Measurements from ENCODE around the gene KLK3. TPM values are rescaled to one million over a fixed set of nuclear protein-coding genes. Genes with fewer than 3 reads are reported as not detected.

The KLK3 gene
- total RNA-seq, 2 experiments from 2014 or later = not detected

DNA sequence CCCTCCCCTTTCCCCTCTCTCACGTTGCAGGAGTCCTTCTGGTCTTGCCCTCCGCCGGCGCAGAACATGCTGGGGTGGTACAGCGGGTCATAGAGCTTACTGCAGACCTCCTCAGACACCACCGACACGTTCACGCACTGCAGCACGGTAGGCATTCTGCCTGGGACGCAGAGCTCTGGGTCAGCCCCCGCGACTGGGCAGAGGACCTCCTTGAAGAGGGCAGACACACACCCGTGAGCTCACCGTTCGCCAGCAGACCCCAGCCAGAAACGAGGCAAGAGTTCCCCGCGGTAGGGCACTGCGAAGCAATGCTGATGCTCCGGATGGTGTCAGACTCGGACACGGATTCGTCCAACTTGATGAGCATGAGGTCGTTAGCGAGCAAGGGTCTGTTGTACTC is 53.6 kb downstream of the KLK3 start:
- TF ChIP-seq, protein P1, sequence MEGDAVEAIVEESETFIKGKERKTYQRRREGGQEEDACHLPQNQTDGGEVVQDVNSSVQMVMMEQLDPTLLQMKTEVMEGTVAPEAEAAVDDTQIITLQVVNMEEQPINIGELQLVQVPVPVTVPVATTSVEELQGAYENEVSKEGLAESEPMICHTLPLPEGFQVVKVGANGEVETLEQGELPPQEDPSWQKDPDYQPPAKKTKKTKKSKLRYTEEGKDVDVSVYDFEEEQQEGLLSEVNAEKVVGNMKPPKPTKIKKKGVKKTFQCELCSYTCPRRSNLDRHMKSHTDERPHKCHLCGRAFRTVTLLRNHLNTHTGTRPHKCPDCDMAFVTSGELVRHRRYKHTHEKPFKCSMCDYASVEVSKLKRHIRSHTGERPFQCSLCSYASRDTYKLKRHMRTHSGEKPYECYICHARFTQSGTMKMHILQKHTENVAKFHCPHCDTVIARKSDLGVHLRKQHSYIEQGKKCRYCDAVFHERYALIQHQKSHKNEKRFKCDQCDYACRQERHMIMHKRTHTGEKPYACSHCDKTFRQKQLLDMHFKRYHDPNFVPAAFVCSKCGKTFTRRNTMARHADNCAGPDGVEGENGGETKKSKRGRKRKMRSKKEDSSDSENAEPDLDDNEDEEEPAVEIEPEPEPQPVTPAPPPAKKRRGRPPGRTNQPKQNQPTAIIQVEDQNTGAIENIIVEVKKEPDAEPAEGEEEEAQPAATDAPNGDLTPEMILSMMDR (IDR thresholded peaks at IDR 0.05) = no peak
- no peak for DNase-seq
- peaks cover 8% of the 10 kb centered on the region for H3K4me1 ChIP-seq (ENCODE audit: insufficient read depth, low read length)
- peaks cover 0 to 26% of the 10 kb centered on the region in 2 experiments for H3K9me3 ChIP-seq (ENCODE audit: control insufficient read depth in 1 of 2, insufficient read depth in 1 of 2, low read length in 2 of 2)
- no peak overlapping the region for H3K4me3 ChIP-seq (ENCODE audit: low read length)
- ChIA-PET CTCF (no interaction called here), POLR2A (no interaction called here)
- Mint-ChIP-seq H3K27me3 (peaks cover 22% of the 10 kb centered on the region), H3K9me3 (no peaks in the 10 kb centered on the region), H3K27ac (no peak overlapping the region), H3K4me3 (no peak overlapping the region), H3K4me1 (ENCODE audit: low read depth) (peaks cover 8% of the 10 kb centered on the region), H3K36me3 (ENCODE audit: low read depth) (no peaks in the 10 kb centered on the region)
- no peak for ATAC-seq (ENCODE audit: poor library complexity)
- peaks cover 32 to 71% of the 10 kb centered on the region in 2 experiments for H3K27me3 ChIP-seq (ENCODE audit: control insufficient read depth in 1 of 2, insufficient read depth in 2 of 2, low read length in 2 of 2)
- intact Hi-C loops (cut with DNase I, micrococcal nuclease) = no loop called here
- H3K27ac ChIP-seq (ENCODE audit: low read depth in 1 of 2, low read length in 2 of 2) = no peak overlapping the region
- H3K36me3 ChIP-seq (ENCODE audit: insufficient read depth, low read length) = no peaks in the 10 kb centered on the region

DNA sequence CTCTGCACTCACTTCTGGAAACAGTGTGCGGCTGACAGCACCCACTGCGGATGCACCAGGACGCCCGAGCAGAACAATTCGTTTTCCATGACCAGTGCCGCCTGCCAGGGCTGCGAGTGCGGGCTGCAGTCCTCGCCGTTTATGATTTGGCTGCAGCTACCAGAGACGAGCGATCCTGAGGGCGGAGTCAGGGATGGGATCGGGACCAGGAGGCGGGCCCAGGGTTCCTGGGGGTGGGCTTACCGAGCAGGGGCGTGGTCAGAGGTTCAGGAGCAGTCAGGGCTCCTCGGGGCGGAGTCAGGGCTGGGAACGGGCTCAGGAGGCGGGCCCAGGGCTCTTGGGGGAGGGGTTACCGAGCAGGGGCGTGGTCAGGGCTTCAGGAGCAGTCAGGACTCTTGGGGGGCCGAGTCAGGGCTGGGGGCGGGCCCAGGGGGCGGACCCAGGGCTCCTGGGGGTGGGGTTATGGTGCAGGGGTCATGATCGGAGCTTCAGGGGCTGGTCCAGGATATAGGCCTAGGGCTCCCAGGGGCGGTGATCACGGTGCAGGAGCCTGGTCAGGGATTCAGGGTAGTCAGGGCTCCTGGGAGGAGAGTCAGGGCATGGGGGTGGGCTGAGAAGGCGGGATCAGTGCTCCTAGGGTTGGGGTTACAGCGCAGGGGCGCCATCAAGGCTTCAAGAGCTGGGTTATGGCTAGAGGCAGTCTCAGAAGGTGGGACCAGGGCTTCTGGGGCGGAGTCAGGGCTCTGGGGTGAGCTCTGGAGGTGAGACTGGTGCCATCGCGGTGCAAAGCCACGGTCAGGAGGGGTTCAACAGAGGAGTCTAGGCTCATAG is 54.7 kb downstream of the KLK3 start:
- ATAC-seq (ENCODE audit: poor library complexity) (peak; percentile 34), DNase-seq (peak in 5 of 14 experiments; percentile 8 to 44 (median 17))
- peaks cover 16% of the 10 kb centered on the region for H3K27me3 Mint-ChIP-seq
- H3K4me1 Mint-ChIP-seq (ENCODE audit: low read depth) = peaks cover 8% of the 10 kb centered on the region
- no peaks in the 10 kb centered on the region for H3K9me3 Mint-ChIP-seq
- H3K4me3 Mint-ChIP-seq = no peak overlapping the region
- Histone ChIP-seq H3K36me3 (ENCODE audit: insufficient read depth, low read length) (no peaks in the 10 kb centered on the region), H3K4me1 (ENCODE audit: insufficient read depth, low read length) (peaks cover 8% of the 10 kb centered on the region), H3K9me3 (ENCODE audit: control insufficient read depth in 1 of 2, insufficient read depth in 1 of 2, low read length in 2 of 2) (peaks cover 0 to 26% of the 10 kb centered on the region in 2 experiments), H3K27me3 (ENCODE audit: control insufficient read depth in 1 of 2, insufficient read depth in 2 of 2, low read length in 2 of 2) (peaks cover 32 to 71% of the 10 kb centered on the region in 2 experiments), H3K27ac (ENCODE audit: low read depth in 1 of 2, low read length in 2 of 2) (no peak overlapping the region), H3K4me3 (ENCODE audit: low read length) (no peak overlapping the region)
- intact Hi-C loops (cut with DNase I, micrococcal nuclease) = no loop called here
- TF ChIP-seq, protein P1 (IDR thresholded peaks at IDR 0.05) = no peak
- ChIA-PET POLR2A (no interaction called here), CTCF (no interaction called here)
- H3K36me3 Mint-ChIP-seq (ENCODE audit: low read depth) = no peaks in the 10 kb centered on the region
- H3K27ac Mint-ChIP-seq = no peak overlapping the region

Other genes with a start within 250 kb of the KLK3 start
- not detected for gene SYT3, start 215.0 kb upstream of the KLK3 start, total RNA-seq
- gene C19orf81, start 205.5 kb upstream of the KLK3 start, total RNA-seq = not detected
- gene SHANK1, start 135.1 kb upstream of the KLK3 start, total RNA-seq = not detected
- 1 to 10 TPM; 3.1 to 3.3 TPM for gene CLEC11A, start 131.6 kb upstream of the KLK3 start, total RNA-seq
- gene GPR32, start 84.5 kb upstream of the KLK3 start, total RNA-seq = not detected
- gene ACP4, start 64.5 kb upstream of the KLK3 start, total RNA-seq = not detected
- gene KLK1, start 31.1 kb upstream of the KLK3 start, total RNA-seq = not detected
- not detected for gene KLK15, start 21.3 kb upstream of the KLK3 start, total RNA-seq
- gene KLK2, start 18.5 kb downstream of the KLK3 start, total RNA-seq = not detected
- not detected for gene KLK4, start 56.5 kb downstream of the KLK3 start, total RNA-seq
- gene KLK5, start 98.1 kb downstream of the KLK3 start, total RNA-seq = not detected
- not detected for gene KLK6, start 114.7 kb downstream of the KLK3 start, total RNA-seq
- not detected for gene KLK7, start 129.0 kb downstream of the KLK3 start, total RNA-seq
- not detected for gene KLK8, start 146.7 kb downstream of the KLK3 start, total RNA-seq
- not detected for gene KLK10, start 164.8 kb downstream of the KLK3 start, total RNA-seq
- gene KLK11, start 171.7 kb downstream of the KLK3 start, total RNA-seq = not detected
- gene KLK12, start 180.1 kb downstream of the KLK3 start, total RNA-seq = not detected
- not detected for gene KLK13, start 210.2 kb downstream of the KLK3 start, total RNA-seq
- under 1 TPM in 1 of 2 experiments, not detected in 1; 0.22 TPM for gene KLK14, start 228.0 kb downstream of the KLK3 start, total RNA-seq

Data from CD4-positive, alpha-beta T cell (primary cell).